CD4-positive, alpha-beta T cell treated with Interleukin-2 at 100 ng/mL for 4 hours (primary cell): Measurements from ENCODE around the gene MYH7.

Source experiments
- DNase-seq: peaks from one replicate; pipeline ENCODE4 v3.0.0-alpha.2; 2020; ENCODE audit warnings: low spot score

Gene MYH7

GRCh38 chr14:23447361-23448350 is 12.2 kb upstream of the MYH7 start:
- DNase-seq, result no peak

- no peak for DNase-seq
Measured at GRCh38 chr14:23446291-23446851, 10.9 kb upstream of the MYH7 start.

- DNase-seq, result no peak
Measured at GRCh38 chr14:23445773-23446172, 10.3 kb upstream of the MYH7 start.

- DNase-seq, result no peak
Measured at GRCh38 chr14:23444314-23444713, 8.9 kb upstream of the MYH7 start.

- no peak for DNase-seq
Measured at GRCh38 chr14:23443881-23444280, 8.4 kb upstream of the MYH7 start.

- no peak for DNase-seq
Measured at GRCh38 chr14:23443411-23443812, 8.0 kb upstream of the MYH7 start.

- no peak for DNase-seq
Measured at GRCh38 chr14:23442721-23443356, 7.4 kb upstream of the MYH7 start.

- DNase-seq, result no peak
Measured at GRCh38 chr14:23441076-23441475, 5.6 kb upstream of the MYH7 start.

- no peak for DNase-seq
Measured at GRCh38 chr14:23439107-23439835, 3.8 kb upstream of the MYH7 start.

GRCh38 chr14:23438101-23438971 is 2.9 kb upstream of the MYH7 start:
- no peak for DNase-seq

GRCh38 chr14:23437133-23438100 is 2.0 kb upstream of the MYH7 start:
- DNase-seq, result no peak

GRCh38 chr14:23436327-23437132 is 1.1 kb upstream of the MYH7 start:
- no peak for DNase-seq

- no peak for DNase-seq
Measured at GRCh38 chr14:23434488-23435222, 805 bp downstream of the MYH7 start.

- DNase-seq, result no peak
Measured at GRCh38 chr14:23433457-23433856, 2.0 kb downstream of the MYH7 start.

GRCh38 chr14:23432946-23433345 is 2.5 kb downstream of the MYH7 start:
- no peak for DNase-seq

- DNase-seq, result no peak
Measured at GRCh38 chr14:23432102-23432925, 3.1 kb downstream of the MYH7 start.

GRCh38 chr14:23431486-23431885 is 4.0 kb downstream of the MYH7 start:
- DNase-seq, result no peak

GRCh38 chr14:23430723-23431085 is 4.8 kb downstream of the MYH7 start:
- DNase-seq, result no peak
